Measurements from ENCODE around the gene SUSD1. TPM values are rescaled to one million over a fixed set of nuclear protein-coding genes. Genes with fewer than 3 reads are reported as not detected.

The SUSD1 gene
- polyA plus RNA-seq, 1 donor (not counting 4 experiments of a cell fraction or from before 2014, with no cell fraction given), result 3.6 TPM

GRCh38 chr9:112021742-112022141, 153.4 kb downstream of the SUSD1 start:
- Histone ChIP-seq H3K9ac (ENCODE audit: control insufficient read depth, extremely low read depth, insufficient read depth, low read length) (peak overlapping the region; percentile 49), H3K4me2 (ENCODE audit: control insufficient read depth, extremely low read depth, insufficient read depth, low read depth, low read length) (peak overlapping the region; percentile 25)

GRCh38 chr9:112020680-112021596, 154.2 kb downstream of the SUSD1 start:
- Histone ChIP-seq H3K4me2 (ENCODE audit: control insufficient read depth, extremely low read depth, insufficient read depth, low read depth, low read length) (peak overlapping the region; percentile 35), H4K20me1 (ENCODE audit: control insufficient read depth, extremely low read depth, insufficient read depth, low read length) (no peaks in the 10 kb centered on the region), H3K9me3 (ENCODE audit: control insufficient read depth, low read depth, low read length) (no peaks in the 10 kb centered on the region), H3K9ac (ENCODE audit: control insufficient read depth, extremely low read depth, insufficient read depth, low read length) (peak overlapping the region; percentile 64), H3K9me1 (ENCODE audit: control insufficient read depth, extremely low read depth, insufficient read depth, low read length) (no peaks in the 10 kb centered on the region), H3K4me1 (ENCODE audit: control insufficient read depth, extremely low read depth, insufficient read depth, low read length) (peaks cover 21% of the 10 kb centered on the region), H3K27me3 (ENCODE audit: control insufficient read depth, extremely low read depth, insufficient read depth, low read length) (no peaks in the 10 kb centered on the region), H3K79me2 (ENCODE audit: control insufficient read depth, insufficient read depth, low read length) (no peaks in the 10 kb centered on the region), H3K36me3 (ENCODE audit: control insufficient read depth in 2 of 2, extremely low read depth in 1 of 2, insufficient read depth in 2 of 2, low read length in 2 of 2) (no peaks in the 10 kb centered on the region), H2AFZ (ENCODE audit: control insufficient read depth, low read length) (no peak overlapping the region), H3K27ac (ENCODE audit: control insufficient read depth, insufficient read depth, low read length) (peak overlapping the region; percentile 86), H3K4me3 (ENCODE audit: control insufficient read depth in 2 of 3, extremely low read depth in 1 of 3, insufficient read depth in 2 of 3, low read depth in 1 of 3, low read length in 3 of 3) (no peak overlapping the region)
- no peak for DNase-seq (ENCODE audit: low read depth, low spot score)
- dilution Hi-C loops (cut with MboI; ENCODE audit: extremely low pct_ligation_motif_present, low sequenced_read_pairs), result no loop called here
- TF ChIP-seq EZH2 (IDR thresholded peaks at IDR 0.05; ENCODE audit: low read length) (no peak), CTCF (optimal IDR thresholded peaks at IDR 0.05 in 1 of 3, IDR thresholded peaks at IDR 0.05 in 1 of 3, conservative IDR thresholded peaks at IDR 0.05 in 1 of 3; ENCODE audit: extremely low read depth in 1 of 3, insufficient read depth in 2 of 3, low read length in 3 of 3) (no peak)
- FAIRE-seq, result peak; percentile 44

More at GRCh38 chr9:112021742-112022141, 153.4 kb downstream of the SUSD1 start:
- no peaks in the 10 kb centered on the region for H3K9me3 ChIP-seq (ENCODE audit: control insufficient read depth, low read depth, low read length)
- H3K4me1 ChIP-seq (ENCODE audit: control insufficient read depth, extremely low read depth, insufficient read depth, low read length), result peaks cover 21% of the 10 kb centered on the region
- H3K9me1 ChIP-seq (ENCODE audit: control insufficient read depth, extremely low read depth, insufficient read depth, low read length), result no peaks in the 10 kb centered on the region
- peak overlapping the region; percentile 86 for H3K27ac ChIP-seq (ENCODE audit: control insufficient read depth, insufficient read depth, low read length)
- FAIRE-seq, result no peak
- H4K20me1 ChIP-seq (ENCODE audit: control insufficient read depth, extremely low read depth, insufficient read depth, low read length), result no peaks in the 10 kb centered on the region
- H3K4me3 ChIP-seq (ENCODE audit: control insufficient read depth in 2 of 3, extremely low read depth in 1 of 3, insufficient read depth in 2 of 3, low read depth in 1 of 3, low read length in 3 of 3), result no peak overlapping the region
- no peaks in the 10 kb centered on the region for H3K27me3 ChIP-seq (ENCODE audit: control insufficient read depth, extremely low read depth, insufficient read depth, low read length)
- no peak for DNase-seq (ENCODE audit: low read depth, low spot score)
- TF ChIP-seq CTCF (optimal IDR thresholded peaks at IDR 0.05 in 1 of 3, IDR thresholded peaks at IDR 0.05 in 1 of 3, conservative IDR thresholded peaks at IDR 0.05 in 1 of 3; ENCODE audit: extremely low read depth in 1 of 3, insufficient read depth in 2 of 3, low read length in 3 of 3) (no peak), EZH2 (IDR thresholded peaks at IDR 0.05; ENCODE audit: low read length) (no peak)
- no peaks in the 10 kb centered on the region for H3K36me3 ChIP-seq (ENCODE audit: control insufficient read depth in 2 of 2, extremely low read depth in 1 of 2, insufficient read depth in 2 of 2, low read length in 2 of 2)
- dilution Hi-C loops (cut with MboI; ENCODE audit: extremely low pct_ligation_motif_present, low sequenced_read_pairs), result no loop called here
- H3K79me2 ChIP-seq (ENCODE audit: control insufficient read depth, insufficient read depth, low read length), result no peaks in the 10 kb centered on the region
- peak overlapping the region; percentile 79 for H2AFZ ChIP-seq (ENCODE audit: control insufficient read depth, low read length)

All from keratinocyte (primary cell).